K562 (cell line): ENCODE measurements around the gene CDK9. TPM values are rescaled to one million over a fixed set of nuclear protein-coding genes. Genes with fewer than 3 reads are reported as not detected.
A peak's percentile ranks its signal among the peaks of the same experiment; 100 is the strongest.

ENCODE experiments used
- BHLHE40 ChIP-seq: IDR thresholded peaks from 2 replicates; pipeline ENCODE4 v1.6.1; 2011; ENCODE audit warnings: low read length, improper control_type of control experiment
- EP300 ChIP-seq: IDR thresholded peaks from 2 replicates; pipeline ENCODE4 v1.6.1; 2012; ENCODE audit warnings: low read length, improper control_type of control experiment
- ETV5 ChIP-seq: sonication (generic); formaldehyde crosslinking; IDR thresholded peaks from 2 replicates; pipeline ENCODE4 v1.4.0; 2020; ENCODE audit warnings: low read depth, mild to moderate bottlenecking, missing genetic modification reagents
- FOXJ2 ChIP-seq: fragments of 200-800 bp; sonication (Bioruptor generic); IDR thresholded peaks from 2 replicates; pipeline ENCODE4 v1.6.1; 2016; ENCODE audit warnings: missing genetic modification characterization, missing compliant biosample characterization
- FOXK2 ChIP-seq, 2 experiments: fragments of 450-650 bp; IDR thresholded peaks in 1 of 2; conservative IDR thresholded peaks in 1 of 2; 2 replicates each; pipeline ENCODE4 v1.6.1; 2016; ENCODE audit warnings: low read depth in 2 of 2, mild to moderate bottlenecking in 1 of 2
- FOXP4 ChIP-seq: sonication (generic); formaldehyde crosslinking; IDR thresholded peaks from 2 replicates; pipeline ENCODE4 v1.8.0; 2022; ENCODE audit warnings: mild to moderate bottlenecking, missing genetic modification reagents, borderline replicate concordance
- GABPB1 ChIP-seq: sonication (generic); formaldehyde crosslinking; IDR thresholded peaks from 2 replicates; pipeline ENCODE4 v1.8.0; 2022; ENCODE audit warnings: mild to moderate bottlenecking, missing genetic modification reagents
- HES1 ChIP-seq: fragments of 450-650 bp; IDR thresholded peaks from 2 replicates; pipeline ENCODE4 v1.6.1; 2016; ENCODE audit warnings: low read depth, mild to moderate bottlenecking, moderate library complexity
- KDM1A ChIP-seq, 2 experiments: fragments of 450-650 bp; IDR thresholded peaks; 2 replicates each; pipeline ENCODE4 v1.6.1; 2016; ENCODE audit warnings: mild to moderate bottlenecking in 2 of 2
- MEF2A ChIP-seq: IDR thresholded peaks from 2 replicates; pipeline ENCODE4 v1.6.1; 2011; ENCODE audit warnings: low read depth, mild to moderate bottlenecking, low read length, moderate library complexity; ENCODE audit not compliant: control insufficient read depth
- PKNOX1 ChIP-seq: fragments of 450-650 bp; IDR thresholded peaks from 2 replicates; pipeline ENCODE4 v1.6.1; 2016
- SUPT5H ChIP-seq: fragments of 450-650 bp; IDR thresholded peaks from 2 replicates; pipeline ENCODE4 v1.6.1; 2016
- TEAD4 ChIP-seq, 2 experiments: sonication (generic) in 1 of 2; formaldehyde crosslinking in 1 of 2; IDR thresholded peaks; 2 replicates each; pipeline versions ENCODE4 v1.6.1 to v1.8.0; 2012 to 2022; ENCODE audit warnings: borderline replicate concordance in 1 of 2, inconsistent platforms in 1 of 2, low read length in 1 of 2, mild to moderate bottlenecking in 1 of 2, missing genetic modification reagents in 1 of 2
- ZC3H11A ChIP-seq: IDR thresholded peaks from 2 replicates; pipeline ENCODE4 v1.6.1; 2012; ENCODE audit warnings: low read depth, low read length, improper control_type of control experiment
- ZFP36 ChIP-seq: fragments of 150-350 bp; IDR thresholded peaks from 2 replicates; pipeline ENCODE4 v1.6.1; 2018; ENCODE audit warnings: low read length, low read depth; ENCODE audit not compliant: partially characterized antibody
- ZFX ChIP-seq: sonication (generic); formaldehyde crosslinking; IDR thresholded peaks from 2 replicates; pipeline ENCODE4 v1.8.0; 2022; ENCODE audit warnings: mild to moderate bottlenecking, missing genetic modification reagents, moderate library complexity
- ZHX1 ChIP-seq: fragments of 150-350 bp; conservative IDR thresholded peaks from 2 replicates; pipeline ENCODE4 v1.6.1; 2014; ENCODE audit warnings: low read length
- ZNF146 ChIP-seq: IDR thresholded peaks from one replicate; pipeline ENCODE4 v1.6.1; 2018; ENCODE audit warnings: missing compliant biosample characterization; ENCODE audit not compliant: unreplicated experiment
- ZNF277 ChIP-seq: fragments of 250-450 bp; sonication (Bioruptor Pico); IDR thresholded peaks from 2 replicates; pipeline ENCODE4 v1.8.0; 2022; ENCODE audit warnings: inconsistent platforms, mild to moderate bottlenecking, moderate library complexity, borderline replicate concordance
- ZNF75A ChIP-seq: fragments of 450-650 bp; formaldehyde crosslinking; IDR thresholded peaks from 2 replicates; pipeline ENCODE4 v1.4.0; 2020; ENCODE audit warnings: mild to moderate bottlenecking
- polyA plus RNA-seq, 8 experiments: library from polyadenylated mRNA; depleted of rRNA in 4 of 8; stranded (reverse) in 5 of 8; unstranded in 3 of 8; fragments of >200 nt; fragmentation: Nextera tagmentation in 2 of 8; fragmentation: Illumina TruSeq in 1 of 8; extraction: Ambion mirVana in 2 of 8; extraction: Trizol in 1 of 8; gene quantifications; 2 replicates each; pipeline versions ENCODE4 v1.2.1 to v1.2.3, GENCODE V29; 2011 to 2014; ENCODE audit warnings: inconsistent platforms in 1 of 8, missing spikeins in 1 of 8
- total RNA-seq, 7 experiments: library from RNA; depleted of rRNA in 6 of 7; stranded (reverse); fragments of >200 nt in 6 of 7; fragmentation: Illumina TruSeq in 2 of 7; extraction: Trizol in 2 of 7; gene quantifications; 2 replicates each; pipeline versions ENCODE4 v1.2.1 to v1.2.3, GENCODE V29; 2011 to 2021; ENCODE audit warnings: low replicate concordance in 1 of 7

CDK9 gene
- total and polyA plus RNA-seq, 9 of the 15 experiments (the other 6 are each of a cell fraction or from before 2014, with no cell fraction given) = 4.2 to 78.6 (median 33.0) TPM

- TF ChIP-seq PKNOX1 = peak; percentile 40; the same call in 1 of the 2 replicates
- no peak for TF ChIP-seq ZNF146 (CRISPR knock-in tag)
- TF ChIP-seq EP300 = peak; percentile 55; the same call in 1 of the 2 replicates
- TF ChIP-seq MEF2A = no peak
- TF ChIP-seq FOXP4 = no peak
- TF ChIP-seq KDM1A (IDR thresholded peaks at IDR 0.05) = peak; percentile 57 to 74
- no peak for TF ChIP-seq ZNF277 (CRISPR knock-in tag)
- TF ChIP-seq TEAD4 (IDR thresholded peaks at IDR 0.05; ENCODE audit: low read length) = 0 out of 2 replicates have a peak, but pooled peaks have one; percentile 7
- no peak for TF ChIP-seq TEAD4 (CRISPR knock-in tag; IDR thresholded peaks at IDR 0.05; ENCODE audit: borderline replicate concordance)
- TF ChIP-seq SUPT5H = no peak
- TF ChIP-seq ZFP36 = peak; percentile 16
- no peak for TF ChIP-seq ETV5
- TF ChIP-seq ZFX = peak; percentile 55
- no peak for TF ChIP-seq ZC3H11A
- no peak for TF ChIP-seq ZNF75A
- TF ChIP-seq FOXJ2 (tag) = no peak
- peak; percentile 95 for TF ChIP-seq BHLHE40
- no peak for TF ChIP-seq ZHX1
- TF ChIP-seq GABPB1 (CRISPR knock-in tag) = peak; percentile 21; the same call in 1 of the 2 replicates
- TF ChIP-seq HES1 = no peak
- TF ChIP-seq FOXK2 (conservative IDR thresholded peaks at IDR 0.05 in 1 of 2, IDR thresholded peaks at IDR 0.05 in 1 of 2; ENCODE audit: low read depth in 2 of 2) = peak in 1 of 2 experiments; percentile 99; a peak in 2 of 4 replicates
Measured at GRCh38 chr9:127776195-127776923, 9.5 kb upstream of the CDK9 start (continued).
